HepG2 (cell line): ENCODE measurements around the gene NDUFV1. TPM values are rescaled to one million over a fixed set of nuclear protein-coding genes. Genes with fewer than 3 reads are reported as not detected.
A peak's percentile ranks its signal among the peaks of the same experiment; 100 is the strongest.

Source experiments
- DPF2 ChIP-seq: sonication (generic); formaldehyde crosslinking; IDR thresholded peaks from 2 replicates; pipeline ENCODE4 v1.4.0; 2020; ENCODE audit warnings: mild to moderate bottlenecking, low read depth, missing genetic modification reagents, borderline replicate concordance
- DZIP1 ChIP-seq: sonication (generic); formaldehyde crosslinking; IDR thresholded peaks from 2 replicates; pipeline ENCODE4 v1.5.0; 2020; ENCODE audit warnings: mild to moderate bottlenecking, missing genetic modification reagents
- HIVEP1 ChIP-seq: sonication (generic); formaldehyde crosslinking; IDR thresholded peaks from 2 replicates; pipeline ENCODE4 v1.4.0; 2020; ENCODE audit warnings: mild to moderate bottlenecking, missing genetic modification reagents
- MAFG ChIP-seq: sonication (generic); formaldehyde crosslinking; IDR thresholded peaks from 2 replicates; pipeline ENCODE4 v1.5.1; 2020; ENCODE audit warnings: mild to moderate bottlenecking, missing genetic modification reagents
- MYC ChIP-seq: sonication (generic); formaldehyde crosslinking; IDR thresholded peaks from 2 replicates; pipeline ENCODE4 v1.9.0; 2021; ENCODE audit warnings: missing genetic modification reagents, borderline replicate concordance
- SRSF4 ChIP-seq: fragments of 200-400 bp; formaldehyde crosslinking; IDR thresholded peaks from one replicate; pipeline ENCODE4 v1.6.1; 2018; ENCODE audit warnings: mild to moderate bottlenecking, low read depth, low read length, moderate library complexity; ENCODE audit not compliant: poor library complexity, severe bottlenecking
- ZFP36L1 ChIP-seq: sonication (generic); formaldehyde crosslinking; IDR thresholded peaks from 2 replicates; pipeline ENCODE4 v1.8.0; 2022; ENCODE audit warnings: mild to moderate bottlenecking, missing genetic modification reagents, moderate library complexity
- ZNF207 ChIP-seq: fragments of 450-650 bp; IDR thresholded peaks from 2 replicates; pipeline ENCODE4 v1.6.1; 2016; ENCODE audit warnings: antibody characterized with exemption, borderline replicate concordance
- ZNF281 ChIP-seq: sonication (generic); formaldehyde crosslinking; IDR thresholded peaks from 2 replicates; pipeline ENCODE4 v1.4.0; 2020; ENCODE audit warnings: missing genetic modification reagents, borderline replicate concordance
- ZNF674 ChIP-seq: sonication (generic); formaldehyde crosslinking; IDR thresholded peaks from 2 replicates; pipeline ENCODE4 v1.5.0; 2020; ENCODE audit warnings: low read depth, mild to moderate bottlenecking, missing genetic modification reagents
- ZNF761 ChIP-seq: sonication (generic); formaldehyde crosslinking; conservative IDR thresholded peaks from 2 replicates; pipeline ENCODE4 v1.4.0; 2020; ENCODE audit warnings: mild to moderate bottlenecking, missing genetic modification reagents
- ZNF776 ChIP-seq: sonication (generic); formaldehyde crosslinking; IDR thresholded peaks from 2 replicates; pipeline ENCODE4 v1.4.0; 2020; ENCODE audit warnings: mild to moderate bottlenecking, missing genetic modification reagents
- ZNF83 ChIP-seq: sonication (generic); formaldehyde crosslinking; IDR thresholded peaks from 2 replicates; pipeline ENCODE4 v1.4.0; 2020; ENCODE audit warnings: missing genetic modification reagents, mild to moderate bottlenecking, borderline replicate concordance
- polyA plus RNA-seq, 8 experiments: library from polyadenylated mRNA; depleted of rRNA in 3 of 8; stranded (reverse) in 7 of 8; unstranded in 1 of 8; fragments of >200 nt; fragmentation: Illumina TruSeq in 4 of 8; extraction: Trizol in 4 of 8; gene quantifications; 2 replicates each; pipeline versions ENCODE4 v1.2.1 to v1.2.3, GENCODE V29; 2011 to 2016; ENCODE audit warnings: low read depth in 4 of 8, missing spikeins in 1 of 8, mixed read lengths in 1 of 8; ENCODE audit not compliant: insufficient read depth in 1 of 8
- total RNA-seq, 5 experiments: library from RNA; depleted of rRNA; stranded (reverse); fragments of >200 nt; fragmentation: Illumina TruSeq; extraction: Trizol; gene quantifications; 2 replicates each; pipeline ENCODE4 v1.2.3, GENCODE V29; 2016; ENCODE audit warnings: low read depth in 1 of 5
- TF ChIP-seq, protein P1 (sequence below): sonication (generic); formaldehyde crosslinking; IDR thresholded peaks from 2 replicates; pipeline ENCODE4 v1.4.0; 2020; ENCODE audit warnings: missing genetic modification reagents
- TF ChIP-seq, protein P2 (sequence below): sonication (generic); formaldehyde crosslinking; conservative IDR thresholded peaks from 2 replicates; pipeline ENCODE4 v1.4.0; 2020; ENCODE audit warnings: missing genetic modification reagents

The NDUFV1 gene
- total and polyA plus RNA-seq, 2 of the 13 experiments (the other 11 are each of a cell fraction or from before 2014, with no cell fraction given), result 88.9 to 137 TPM

DNA sequence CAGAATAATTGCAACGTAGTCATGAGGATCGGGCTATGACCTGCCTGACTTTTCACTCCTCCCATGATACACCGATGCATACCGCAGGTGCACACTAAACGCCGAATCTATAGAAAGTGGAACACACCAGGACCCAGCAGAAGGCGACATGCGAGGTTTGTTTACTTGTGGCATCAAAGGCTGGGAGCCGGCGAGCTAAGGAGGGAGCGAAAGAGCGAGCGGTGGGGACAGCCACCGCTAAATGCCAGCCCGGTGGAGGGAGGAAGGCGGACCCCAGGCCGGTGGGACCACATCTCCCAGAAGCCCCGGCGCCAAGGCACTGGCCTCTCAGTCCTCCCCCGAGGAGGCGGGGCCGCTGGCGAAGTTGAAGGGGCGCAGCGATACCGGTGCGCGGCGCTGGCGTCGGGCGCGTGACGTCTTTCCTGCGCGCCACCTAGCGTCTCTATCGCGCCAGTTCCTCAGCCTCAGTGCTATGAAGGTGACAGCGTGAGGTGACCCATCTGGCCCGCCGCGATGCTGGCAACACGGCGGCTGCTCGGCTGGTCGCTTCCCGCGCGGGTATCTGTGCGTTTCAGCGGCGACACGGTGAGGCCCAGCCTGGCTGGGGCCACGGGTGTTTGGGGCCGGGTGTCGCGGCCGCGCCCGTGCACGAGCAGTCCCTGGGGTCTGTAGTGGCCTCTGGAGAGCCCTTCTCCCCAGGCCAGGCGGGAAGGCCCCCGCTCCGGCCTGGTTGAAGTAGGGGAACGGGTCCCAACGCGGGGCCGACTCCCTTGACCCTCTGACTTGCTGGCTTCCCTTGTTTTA, at the start of gene NDUFV1 (continued):
- TF ChIP-seq ZNF281 (CRISPR knock-in tag), result peak; percentile 16; the same call in 1 of the 2 replicates
- TF ChIP-seq ZNF776, result no peak
- TF ChIP-seq ZNF207, result no peak
- no peak for TF ChIP-seq SRSF4
- TF ChIP-seq HIVEP1 (CRISPR knock-in tag), result no peak
- peak; percentile 29; the same call in 1 of the 2 replicates for TF ChIP-seq DPF2 (CRISPR knock-in tag)
- TF ChIP-seq ZNF761 (CRISPR knock-in tag), result peak; percentile 74; the same call in 1 of the 2 replicates
- TF ChIP-seq ZNF674 (CRISPR knock-in tag), result 0 out of 2 replicates have a peak, but pooled peaks have one; percentile 33
- TF ChIP-seq ZNF83 (CRISPR knock-in tag), result no peak
- TF ChIP-seq, protein P1, sequence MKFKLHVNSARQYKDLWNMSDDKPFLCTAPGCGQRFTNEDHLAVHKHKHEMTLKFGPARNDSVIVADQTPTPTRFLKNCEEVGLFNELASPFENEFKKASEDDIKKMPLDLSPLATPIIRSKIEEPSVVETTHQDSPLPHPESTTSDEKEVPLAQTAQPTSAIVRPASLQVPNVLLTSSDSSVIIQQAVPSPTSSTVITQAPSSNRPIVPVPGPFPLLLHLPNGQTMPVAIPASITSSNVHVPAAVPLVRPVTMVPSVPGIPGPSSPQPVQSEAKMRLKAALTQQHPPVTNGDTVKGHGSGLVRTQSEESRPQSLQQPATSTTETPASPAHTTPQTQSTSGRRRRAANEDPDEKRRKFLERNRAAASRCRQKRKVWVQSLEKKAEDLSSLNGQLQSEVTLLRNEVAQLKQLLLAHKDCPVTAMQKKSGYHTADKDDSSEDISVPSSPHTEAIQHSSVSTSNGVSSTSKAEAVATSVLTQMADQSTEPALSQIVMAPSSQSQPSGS (CRISPR knock-in tag), result peak; percentile 84
- peak; percentile 85 for TF ChIP-seq MYC (CRISPR knock-in tag)
- no peak for TF ChIP-seq ZFP36L1
- no peak for TF ChIP-seq DZIP1 (CRISPR knock-in tag)
- TF ChIP-seq MAFG (CRISPR knock-in tag), result no peak
- TF ChIP-seq, protein P2, sequence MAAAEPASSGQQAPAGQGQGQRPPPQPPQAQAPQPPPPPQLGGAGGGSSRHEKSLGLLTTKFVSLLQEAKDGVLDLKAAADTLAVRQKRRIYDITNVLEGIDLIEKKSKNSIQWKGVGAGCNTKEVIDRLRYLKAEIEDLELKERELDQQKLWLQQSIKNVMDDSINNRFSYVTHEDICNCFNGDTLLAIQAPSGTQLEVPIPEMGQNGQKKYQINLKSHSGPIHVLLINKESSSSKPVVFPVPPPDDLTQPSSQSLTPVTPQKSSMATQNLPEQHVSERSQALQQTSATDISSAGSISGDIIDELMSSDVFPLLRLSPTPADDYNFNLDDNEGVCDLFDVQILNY (CRISPR knock-in tag), result 0 out of 2 replicates have a peak, but pooled peaks have one; percentile 16
